Fibroblast of lung (primary cell): ENCODE measurements around the gene GMPR. TPM values are rescaled to one million over a fixed set of nuclear protein-coding genes. Genes with fewer than 3 reads are reported as not detected.

Experiments
- DNase-seq, 2 donors: peaks; one replicate each; pipeline versions ENCODE4 v3.0.0 to v3.0.0-alpha.2; 2010; ENCODE audit warnings: low read depth in 2 of 2
- H2AFZ ChIP-seq: 2 replicates; pipeline ENCODE4 v1.5.1; 2012; ENCODE audit warnings: low read length, control low read depth, inconsistent platforms
- H3K27ac ChIP-seq: 2 replicates; pipeline ENCODE4 v1.5.1; 2011; ENCODE audit warnings: low read length, control low read depth; ENCODE audit not compliant: insufficient read depth
- H3K27me3 ChIP-seq: 2 replicates; pipeline ENCODE4 v1.5.1; 2011; ENCODE audit warnings: mild to moderate bottlenecking, low read length; ENCODE audit not compliant: control insufficient read depth, insufficient read depth
- H3K36me3 ChIP-seq: 2 replicates; pipeline ENCODE4 v1.5.1; 2011; ENCODE audit warnings: low read length; ENCODE audit not compliant: control insufficient read depth, insufficient read depth
- H3K4me1 ChIP-seq: 2 replicates; pipeline ENCODE4 v1.5.1; 2011; ENCODE audit warnings: low read length; ENCODE audit not compliant: control insufficient read depth, insufficient read depth; ENCODE audit errors: extremely low read depth
- H3K4me2 ChIP-seq: 2 replicates; pipeline ENCODE4 v1.5.1; 2011; ENCODE audit warnings: low read length, control low read depth; ENCODE audit not compliant: insufficient read depth; ENCODE audit errors: extremely low read depth
- H3K4me3 ChIP-seq, 4 experiments: fragments of 200-600 bp in 1 of 4; sonication (generic) in 1 of 4; replicated peaks in 1 of 4; 2 replicates each; pipeline ENCODE4 v1.5.1; 2011 to 2016; ENCODE audit warnings: low read length in 4 of 4, low read depth in 3 of 4, mild to moderate bottlenecking in 3 of 4, control low read depth in 2 of 4, inconsistent platforms in 1 of 4, mixed read lengths in 1 of 4; ENCODE audit not compliant: insufficient read depth in 1 of 4; ENCODE audit errors: control extremely low read depth in 1 of 4
- H3K79me2 ChIP-seq: 2 replicates; pipeline ENCODE4 v1.5.1; 2012; ENCODE audit warnings: mild to moderate bottlenecking, low read length, inconsistent platforms; ENCODE audit not compliant: control insufficient read depth, insufficient read depth
- H3K9ac ChIP-seq: 2 replicates; pipeline ENCODE4 v1.5.1; 2011; ENCODE audit warnings: mild to moderate bottlenecking, low read length, control low read depth; ENCODE audit not compliant: insufficient read depth
- H3K9me3 ChIP-seq: 2 replicates; pipeline ENCODE4 v1.5.1; 2012; ENCODE audit warnings: low read depth, low read length; ENCODE audit not compliant: control insufficient read depth, insufficient read depth
- H4K20me1 ChIP-seq: 2 replicates; pipeline ENCODE4 v1.5.1; 2011; ENCODE audit warnings: low read length; ENCODE audit not compliant: control insufficient read depth, insufficient read depth; ENCODE audit errors: extremely low read depth
- CTCF ChIP-seq, 2 donors: IDR thresholded peaks in 1 of 2; conservative IDR thresholded peaks in 1 of 2; 1 replicate in 1 of 2; 2 replicates in 1 of 2; pipeline ENCODE4 v1.5.1; 2011 to 2012; ENCODE audit warnings: low read length in 2 of 2, control low read depth in 1 of 2, inconsistent platforms in 1 of 2, low read depth in 1 of 2, mild to moderate bottlenecking in 1 of 2
- EZH2 ChIP-seq: IDR thresholded peaks from 2 replicates; pipeline ENCODE4 v1.5.1; 2012; ENCODE audit warnings: low read length, control low read depth, mild to moderate bottlenecking; ENCODE audit errors: missing control alignments
- polyA plus RNA-seq, 2 donors: library from polyadenylated mRNA; depleted of rRNA in 1 of 2; stranded (reverse) in 1 of 2; unstranded in 1 of 2; fragments of >200 nt; gene quantifications; 2 replicates each; pipeline ENCODE4 v1.2.1, GENCODE V29; 2011 to 2012; ENCODE audit warnings: missing spikeins in 1 of 2
- total RNA-seq: library from RNA; depleted of rRNA; stranded (reverse); fragments of >200 nt; gene quantifications from 2 replicates; pipeline ENCODE4 v1.2.1, GENCODE V29; 2014

The GMPR gene
- total and polyA plus RNA-seq, 2 donors (not counting 1 experiment from before 2014, with no cell fraction given), result 13.2 to 16.4 TPM

DNA sequence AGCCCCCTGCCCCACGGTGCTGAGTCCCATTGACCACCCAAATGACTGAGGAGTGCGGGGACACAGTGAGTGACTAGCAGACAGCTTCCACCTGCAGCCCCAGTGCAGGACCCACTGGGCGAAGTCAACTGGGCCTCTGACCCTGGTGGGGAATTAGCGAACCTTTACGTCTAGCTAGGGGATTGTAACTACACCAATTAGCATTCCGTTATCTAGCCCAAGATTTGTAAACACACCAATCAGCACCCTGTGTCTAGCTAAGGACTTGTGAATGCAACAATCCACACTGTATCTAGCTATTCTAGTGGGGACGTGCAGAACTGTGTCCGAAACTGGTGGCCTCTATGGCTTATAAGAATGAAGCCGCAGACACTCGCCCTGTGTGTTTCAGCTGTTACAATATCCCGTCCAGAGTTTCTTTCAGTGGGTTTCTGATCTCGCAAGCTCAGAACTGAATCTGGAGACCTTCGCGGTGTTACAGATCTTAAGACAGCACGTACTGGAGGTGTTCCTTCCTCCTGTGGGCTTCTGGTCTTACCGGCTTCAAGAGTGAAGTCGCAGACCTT lies 21.1 kb upstream of the GMPR start:
- TF ChIP-seq EZH2 (no peak), CTCF (conservative IDR thresholded peaks at IDR 0.05 in 1 of 2, IDR thresholded peaks at IDR 0.05 in 1 of 2; ENCODE audit: low read depth in 1 of 2, low read length in 2 of 2) (no peak)
- H3K27me3 ChIP-seq, result no peaks in the 10 kb centered on the region
- no peak overlapping the region for H3K9ac ChIP-seq
- no peak for DNase-seq
- H3K36me3 ChIP-seq, result no peaks in the 10 kb centered on the region
- H3K4me1 ChIP-seq, result no peaks in the 10 kb centered on the region
- no peaks in the 10 kb centered on the region for H4K20me1 ChIP-seq
- H3K4me3 ChIP-seq, result no peak overlapping the region
- no peaks in the 10 kb centered on the region for H3K9me3 ChIP-seq
- H3K79me2 ChIP-seq, result no peaks in the 10 kb centered on the region
- H2AFZ ChIP-seq, result no peak overlapping the region
- no peak overlapping the region for H3K4me2 ChIP-seq
- no peak overlapping the region for H3K27ac ChIP-seq

DNA sequence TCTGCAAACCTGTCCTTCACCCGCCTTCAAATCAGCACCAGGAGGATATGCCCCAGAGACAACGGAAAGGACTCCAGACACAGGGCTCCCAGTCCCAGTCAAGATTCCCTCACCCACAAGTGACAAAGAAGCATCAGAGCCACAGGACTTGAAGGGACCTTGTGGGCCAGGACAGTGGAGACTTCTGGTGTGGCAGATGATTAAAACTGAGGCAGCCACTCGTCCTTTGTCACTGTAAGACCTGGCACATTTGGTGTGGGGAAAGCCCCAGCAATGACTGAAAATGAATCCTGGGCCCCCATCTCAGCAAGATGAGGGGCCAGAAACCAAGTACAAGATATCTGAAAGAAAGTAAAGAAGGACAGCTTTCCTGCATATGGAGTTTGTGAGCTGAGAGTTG lies 15.6 kb upstream of the GMPR start:
- Histone ChIP-seq H3K27me3 (no peaks in the 10 kb centered on the region), H3K79me2 (no peaks in the 10 kb centered on the region), H3K27ac (no peak overlapping the region), H3K9ac (no peak overlapping the region), H3K36me3 (no peaks in the 10 kb centered on the region), H4K20me1 (no peaks in the 10 kb centered on the region), H3K4me2 (no peak overlapping the region), H3K9me3 (no peaks in the 10 kb centered on the region), H3K4me1 (no peaks in the 10 kb centered on the region), H3K4me3 (no peak overlapping the region), H2AFZ (no peak overlapping the region)
- no peak for DNase-seq
- TF ChIP-seq CTCF (conservative IDR thresholded peaks at IDR 0.05 in 1 of 2, IDR thresholded peaks at IDR 0.05 in 1 of 2; ENCODE audit: low read depth in 1 of 2, low read length in 2 of 2), result no peak
- TF ChIP-seq EZH2, result no peak

GRCh38 chr6:16223362-16223761 lies 15.0 kb upstream of the GMPR start:
- H3K4me2 ChIP-seq, result no peak overlapping the region

More at GRCh38 chr6:16223362-16223761, 15.0 kb upstream of the GMPR start:
- no peak for DNase-seq
- Histone ChIP-seq H4K20me1 (no peaks in the 10 kb centered on the region), H3K4me1 (no peaks in the 10 kb centered on the region), H3K36me3 (no peaks in the 10 kb centered on the region), H3K9ac (no peak overlapping the region), H2AFZ (no peak overlapping the region), H3K27me3 (no peaks in the 10 kb centered on the region), H3K27ac (no peak overlapping the region), H3K79me2 (no peaks in the 10 kb centered on the region), H3K4me3 (no peak overlapping the region), H3K9me3 (no peaks in the 10 kb centered on the region)
- TF ChIP-seq EZH2 (no peak), CTCF (conservative IDR thresholded peaks at IDR 0.05 in 1 of 2, IDR thresholded peaks at IDR 0.05 in 1 of 2; ENCODE audit: low read depth in 1 of 2, low read length in 2 of 2) (no peak)
